GOT3 (cell line): ENCODE results near the gene BTNL2.
"Not testable (repeated sequence)": the region's sequence is repeated elsewhere in the genome, so short reads cannot be mapped to it uniquely, and the experiment has no call there.

Source experiments
- DNase-seq: peaks from one replicate; lab custom pipeline; 2025; ENCODE audit warnings: mixed read lengths; lab: John Stamatoyannopoulos, UW

The BTNL2 gene

GRCh38 chr6:32367644-32368043 is 39.3 kb downstream of the BTNL2 start:
- DNase-seq = no peak

GRCh38 chr6:32359225-32359624 is 47.8 kb downstream of the BTNL2 start:
- DNase-seq = not testable (repeated sequence)

- DNase-seq = not testable (repeated sequence)
These were observed 48.4 kb downstream of the BTNL2 start for GRCh38 chr6:32358548-32358947.

GRCh38 chr6:32355018-32355417 is 52.0 kb downstream of the BTNL2 start:
- DNase-seq = no peak

GRCh38 chr6:32353348-32353747 is 53.6 kb downstream of the BTNL2 start:
- no peak for DNase-seq
